HCT116 (cell line): ENCODE measurements around the gene SGMS1. TPM values are rescaled to one million over a fixed set of nuclear protein-coding genes. Genes with fewer than 3 reads are reported as not detected.

Experiments
- ATAC-seq: fragments of 200-7000 bp; cut with Tn5 transposase; 2 replicates; pipeline ENCODE4 v1.9.1; 2020; ENCODE audit warnings: mild to moderate bottlenecking, moderate library complexity
- BruUV-seq: library from RNA; stranded (reverse); fragments of 400-500 nt; replicated peaks from 2 replicates; lab custom pipeline; 2021; lab: Mats Ljungman, UMichigan
- CTCF ChIA-PET: fragments of 300-600 bp; sonication (Branson Sonifier 250); formaldehyde crosslinking; loops from one replicate; lab custom pipeline; 2021; ENCODE audit warnings: antibody characterized with exemption; lab: Charles Lee
- POLR2A ChIA-PET: fragments of 300-600, 350-600 bp; sonication (Branson Sonifier 250); formaldehyde crosslinking; loops from one replicate; lab custom pipeline; 2021; ENCODE audit warnings: antibody characterized with exemption; lab: Charles Lee
- RAD21 ChIA-PET, 2 experiments: fragments of 300-600 bp; sonication (Branson Sonifier 250); formaldehyde crosslinking; loops; one replicate each; lab custom pipeline; 2023; ENCODE audit warnings: low total read pairs in 2 of 2; ENCODE audit not compliant: uncharacterized antibody in 2 of 2, unreplicated experiment in 2 of 2, low non-redundant PET in 1 of 2; lab: Charles Lee
- DNase-seq: peaks from one replicate; pipeline ENCODE4 v3.0.0-alpha.2; 2010; ENCODE audit warnings: low read depth, low spot score
- H2AFZ ChIP-seq: fragments of 200-600 bp; shearing (Covaris generic), sonication (generic); 2 replicates; pipeline ENCODE4 v1.6.1; 2017; ENCODE audit warnings: low read depth, mixed run types, mixed read lengths, antibody characterized with exemption, low read length; ENCODE audit not compliant: poor library complexity, severe bottlenecking
- H3K27ac ChIP-seq: 2 replicates; pipeline ENCODE4 v1.5.1; 2012; ENCODE audit warnings: low read depth, low read length
- H3K27me3 ChIP-seq: fragments of 200-600 bp; sonication (generic); 2 replicates; pipeline ENCODE4 v1.6.1; 2016; ENCODE audit warnings: mixed run types, low read length, mixed read lengths; ENCODE audit not compliant: insufficient read depth
- H3K36me3 ChIP-seq, 2 experiments: fragments of 200-500 bp in 1 of 2; fragments of 200-600 bp in 1 of 2; sonication (Bioruptor generic) in 1 of 2; sonication (generic) in 1 of 2; 2 replicates each; pipeline versions ENCODE4 v1.5.1 to v1.6.1; 2014 to 2016; ENCODE audit warnings: low read length in 2 of 2, inconsistent platforms in 1 of 2, mixed read lengths in 1 of 2, mixed run types in 1 of 2; ENCODE audit not compliant: insufficient read depth in 2 of 2, control insufficient read depth in 1 of 2
- H3K4me1 ChIP-seq, 2 experiments: fragments of 200-600 bp in 1 of 2; sonication (generic) in 1 of 2; 2 replicates each; pipeline versions ENCODE4 v1.5.1 to v1.6.1; 2012 to 2017; ENCODE audit warnings: low read length in 2 of 2, inconsistent platforms in 1 of 2, mild to moderate bottlenecking in 1 of 2, mixed read lengths in 1 of 2, mixed run types in 1 of 2, moderate library complexity in 1 of 2; ENCODE audit not compliant: insufficient read depth in 2 of 2, control insufficient read depth in 1 of 2
- H3K4me2 ChIP-seq: fragments of 200-600 bp; sonication (generic); 2 replicates; pipeline ENCODE4 v1.6.1; 2017; ENCODE audit warnings: mixed run types, low read length, mixed read lengths
- H3K4me3 ChIP-seq, 2 experiments: fragments of 200-600 bp in 1 of 2; sonication (generic) in 1 of 2; replicated peaks in 1 of 2; 2 replicates each; pipeline ENCODE4 v1.5.1; 2011 to 2016; ENCODE audit warnings: low read length in 2 of 2, control low read depth in 1 of 2, low read depth in 1 of 2, mild to moderate bottlenecking in 1 of 2, mixed read lengths in 1 of 2, mixed run types in 1 of 2
- H3K79me2 ChIP-seq: fragments of 200-600 bp; sonication (generic); 2 replicates; pipeline ENCODE4 v1.6.1; 2017; ENCODE audit warnings: mild to moderate bottlenecking, mixed run types, low read length, moderate library complexity, mixed read lengths; ENCODE audit not compliant: insufficient read depth
- H3K9ac ChIP-seq: fragments of 200-600 bp; sonication (generic); 2 replicates; pipeline ENCODE4 v1.6.1; 2016; ENCODE audit warnings: low read length, mixed read lengths
- H3K9me2 ChIP-seq: fragments of 200-600 bp; sonication (generic), shearing (Covaris generic); 2 replicates; pipeline ENCODE4 v1.6.1; 2017; ENCODE audit warnings: mixed run types, mild to moderate bottlenecking, moderate library complexity; ENCODE audit not compliant: insufficient read depth
- H3K9me3 ChIP-seq, 2 experiments: fragments of 200-500 bp in 1 of 2; fragments of 200-600 bp in 1 of 2; sonication (Bioruptor generic) in 1 of 2; sonication (generic) in 1 of 2; 2 replicates each; pipeline ENCODE4 v1.6.1; 2014 to 2017; ENCODE audit warnings: low read length in 2 of 2, mixed read lengths in 2 of 2, inconsistent platforms in 1 of 2, low read depth in 1 of 2, mild to moderate bottlenecking in 1 of 2, mixed run types in 1 of 2, moderate library complexity in 1 of 2; ENCODE audit not compliant: control insufficient read depth in 1 of 2, insufficient read depth in 1 of 2
- H4K20me1 ChIP-seq: fragments of 200-600 bp; sonication (generic), shearing (Covaris generic); 2 replicates; pipeline ENCODE4 v1.6.1; 2017; ENCODE audit warnings: mixed run types, mild to moderate bottlenecking, moderate library complexity; ENCODE audit not compliant: insufficient read depth
- ATF3 ChIP-seq: IDR thresholded peaks from 2 replicates; pipeline ENCODE4 v1.6.1; 2012
- EZH2 ChIP-seq: fragments of 200-600 bp; sonication (generic); IDR thresholded peaks from 2 replicates; pipeline ENCODE4 v1.6.1; 2017; ENCODE audit warnings: antibody characterized with exemption, mixed run types
- EZH2phosphoT487 ChIP-seq: fragments of 200-600 bp; IDR thresholded peaks from 2 replicates; pipeline ENCODE4 v1.6.1; 2018; ENCODE audit warnings: antibody characterized with exemption, borderline replicate concordance
- POLR2AphosphoS5 ChIP-seq: IDR thresholded peaks from 2 replicates; pipeline ENCODE4 v1.6.1; 2011; ENCODE audit warnings: mild to moderate bottlenecking, low read depth, low read length, moderate library complexity
- ZFX ChIP-seq: fragments of 450-650 bp; IDR thresholded peaks from 2 replicates; pipeline ENCODE4 v1.6.1; 2017
- ZNF274 ChIP-seq: fragments of 200-500 bp; sonication (Bioruptor generic); IDR thresholded peaks from 2 replicates; pipeline ENCODE4 v1.6.1; 2014; ENCODE audit warnings: mild to moderate bottlenecking, low read depth, low read length, inconsistent platforms
- intact Hi-C: fragments of 100-400 bp; cut with micrococcal nuclease; formaldehyde crosslinking; loops from 2 replicates; pipeline ENCODE4 v1.10.0; 2022
- total RNA-seq: library from RNA; stranded (reverse); gene quantifications from one replicate; pipeline ENCODE4 v1.2.1, GENCODE V29; 2021; ENCODE audit not compliant: unreplicated experiment
- TF ChIP-seq, protein P1 (sequence below): IDR thresholded peaks from 2 replicates; pipeline ENCODE4 v1.6.1; 2011; ENCODE audit warnings: mild to moderate bottlenecking, low read length, moderate library complexity; ENCODE audit not compliant: insufficient replicate concordance; ENCODE audit errors: extremely low read depth
- TF ChIP-seq, protein P2 (sequence below): IDR thresholded peaks from 2 replicates; pipeline ENCODE4 v1.6.1; 2012

SGMS1 gene
- total RNA-seq, 1 experiment from 2014 or later, result 29.1 TPM

- H3K9me3 ChIP-seq, result no peaks in the 10 kb centered on the region
- H3K36me3 ChIP-seq, result no peaks in the 10 kb centered on the region
- DNase-seq (no peak), ATAC-seq (no peak)
- ChIA-PET POLR2A (no interaction called here), RAD21 (no interaction called here), CTCF (no interaction called here)
- no TSS peak for BruUV-seq
- H3K9me2 ChIP-seq, result no peaks in the 10 kb centered on the region
- intact Hi-C loops, result no loop called here
- no peak overlapping the region for H3K4me3 ChIP-seq
- peaks cover 0 to 11% of the 10 kb centered on the region in 2 experiments; a peak in 1 of 4 replicates for H3K4me1 ChIP-seq
- no peaks in the 10 kb centered on the region for H3K79me2 ChIP-seq
- H3K9ac ChIP-seq, result no peak overlapping the region
- H3K27ac ChIP-seq, result no peak overlapping the region
- H3K4me2 ChIP-seq, result no peak overlapping the region
- no peaks in the 10 kb centered on the region for H4K20me1 ChIP-seq
- no peak overlapping the region for H2AFZ ChIP-seq
- TF ChIP-seq ZFX, result no peak
- TF ChIP-seq, protein P1, sequence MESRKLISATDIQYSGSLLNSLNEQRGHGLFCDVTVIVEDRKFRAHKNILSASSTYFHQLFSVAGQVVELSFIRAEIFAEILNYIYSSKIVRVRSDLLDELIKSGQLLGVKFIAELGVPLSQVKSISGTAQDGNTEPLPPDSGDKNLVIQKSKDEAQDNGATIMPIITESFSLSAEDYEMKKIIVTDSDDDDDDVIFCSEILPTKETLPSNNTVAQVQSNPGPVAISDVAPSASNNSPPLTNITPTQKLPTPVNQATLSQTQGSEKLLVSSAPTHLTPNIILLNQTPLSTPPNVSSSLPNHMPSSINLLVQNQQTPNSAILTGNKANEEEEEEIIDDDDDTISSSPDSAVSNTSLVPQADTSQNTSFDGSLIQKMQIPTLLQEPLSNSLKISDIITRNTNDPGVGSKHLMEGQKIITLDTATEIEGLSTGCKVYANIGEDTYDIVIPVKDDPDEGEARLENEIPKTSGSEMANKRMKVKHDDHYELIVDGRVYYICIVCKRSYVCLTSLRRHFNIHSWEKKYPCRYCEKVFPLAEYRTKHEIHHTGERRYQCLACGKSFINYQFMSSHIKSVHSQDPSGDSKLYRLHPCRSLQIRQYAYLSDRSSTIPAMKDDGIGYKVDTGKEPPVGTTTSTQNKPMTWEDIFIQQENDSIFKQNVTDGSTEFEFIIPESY, result no peak
- TF ChIP-seq POLR2AphosphoS5, result no peak
- TF ChIP-seq, protein P2, sequence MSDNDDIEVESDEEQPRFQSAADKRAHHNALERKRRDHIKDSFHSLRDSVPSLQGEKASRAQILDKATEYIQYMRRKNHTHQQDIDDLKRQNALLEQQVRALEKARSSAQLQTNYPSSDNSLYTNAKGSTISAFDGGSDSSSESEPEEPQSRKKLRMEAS, result no peak
- no peak for TF ChIP-seq ZNF274
- no peak for TF ChIP-seq ATF3
- no peak for TF ChIP-seq EZH2phosphoT487
- TF ChIP-seq EZH2, result no peak
- no peaks in the 10 kb centered on the region for H3K27me3 ChIP-seq
Measured at GRCh38 chr10:50470345-50470744, 153.4 kb downstream of the SGMS1 start.
